Measurements from ENCODE around the gene SEMA3B. TPM values are rescaled to one million over a fixed set of nuclear protein-coding genes. Genes with fewer than 3 reads are reported as not detected.

SEMA3B gene
- total RNA-seq, 4 donors from 2014 or later, result 29.1 to 54.9 (median 44.2) TPM

DNA sequence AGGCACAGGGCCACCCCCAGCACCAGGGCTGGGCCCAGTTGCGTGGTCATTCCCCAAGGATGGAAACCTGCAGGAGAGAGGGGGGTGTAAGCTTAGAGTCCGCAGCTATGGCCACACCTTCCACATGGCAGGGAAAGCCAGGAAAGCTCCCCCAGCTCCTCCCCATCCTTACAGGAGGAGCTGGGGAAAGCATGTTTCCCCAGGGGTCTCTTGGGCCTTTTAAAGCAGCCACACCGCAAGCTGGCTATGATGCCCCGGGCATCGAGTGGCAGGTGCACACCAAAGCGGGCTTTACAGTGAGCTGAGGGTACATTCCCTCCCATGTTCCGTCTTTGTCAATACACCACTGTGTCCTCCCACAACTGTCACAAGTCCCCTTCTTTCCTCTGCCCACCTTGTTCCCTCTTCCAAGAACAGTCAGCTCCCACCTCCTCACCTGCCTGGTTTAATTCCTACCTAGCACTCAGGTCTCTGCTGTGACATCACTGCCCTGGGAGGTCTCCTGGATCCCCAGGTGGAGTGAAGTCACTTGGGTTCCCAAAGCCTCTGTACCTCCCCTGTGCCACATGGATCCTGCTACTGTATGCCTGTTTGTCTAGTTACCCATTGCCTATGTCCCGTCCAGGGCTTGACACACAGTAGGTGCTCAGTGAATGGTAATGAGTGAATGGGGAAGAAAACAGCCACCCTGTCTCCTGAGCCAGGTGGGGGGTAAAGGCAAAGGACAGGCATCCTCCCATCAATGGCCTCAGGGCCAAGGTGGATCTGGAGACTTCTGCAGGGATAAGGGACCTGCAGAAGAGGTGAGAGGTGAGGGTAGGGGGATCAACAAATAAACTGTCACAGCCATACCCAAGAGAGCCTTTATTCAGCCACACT lies 26.8 kb downstream of the SEMA3B start:
- ATAC-seq, result no peak
- Histone ChIP-seq H3K4me3 (no peak overlapping the region), H3K36me3 (peaks cover 0 to 12% of the 10 kb centered on the region in 2 donors), H3K27me3 (no peaks in the 10 kb centered on the region), H3K27ac (no peak overlapping the region), H3K9me3 (no peaks in the 10 kb centered on the region), H3K4me1 (peaks cover 0 to 51% (median 29%) of the 10 kb centered on the region in 3 donors)
- WGBS, 2 donors (ENCODE audit: low coverage in 1 of 2), result 86% methylated on average over 5 of the region's 8 CpGs; no CpG with 5 or more reads in 1 of the 2 donors
- TF ChIP-seq, protein P1, sequence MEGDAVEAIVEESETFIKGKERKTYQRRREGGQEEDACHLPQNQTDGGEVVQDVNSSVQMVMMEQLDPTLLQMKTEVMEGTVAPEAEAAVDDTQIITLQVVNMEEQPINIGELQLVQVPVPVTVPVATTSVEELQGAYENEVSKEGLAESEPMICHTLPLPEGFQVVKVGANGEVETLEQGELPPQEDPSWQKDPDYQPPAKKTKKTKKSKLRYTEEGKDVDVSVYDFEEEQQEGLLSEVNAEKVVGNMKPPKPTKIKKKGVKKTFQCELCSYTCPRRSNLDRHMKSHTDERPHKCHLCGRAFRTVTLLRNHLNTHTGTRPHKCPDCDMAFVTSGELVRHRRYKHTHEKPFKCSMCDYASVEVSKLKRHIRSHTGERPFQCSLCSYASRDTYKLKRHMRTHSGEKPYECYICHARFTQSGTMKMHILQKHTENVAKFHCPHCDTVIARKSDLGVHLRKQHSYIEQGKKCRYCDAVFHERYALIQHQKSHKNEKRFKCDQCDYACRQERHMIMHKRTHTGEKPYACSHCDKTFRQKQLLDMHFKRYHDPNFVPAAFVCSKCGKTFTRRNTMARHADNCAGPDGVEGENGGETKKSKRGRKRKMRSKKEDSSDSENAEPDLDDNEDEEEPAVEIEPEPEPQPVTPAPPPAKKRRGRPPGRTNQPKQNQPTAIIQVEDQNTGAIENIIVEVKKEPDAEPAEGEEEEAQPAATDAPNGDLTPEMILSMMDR (IDR thresholded peaks at IDR 0.05), result no peak
- TF ChIP-seq EP300 (IDR thresholded peaks at IDR 0.05), result no peak

DNA sequence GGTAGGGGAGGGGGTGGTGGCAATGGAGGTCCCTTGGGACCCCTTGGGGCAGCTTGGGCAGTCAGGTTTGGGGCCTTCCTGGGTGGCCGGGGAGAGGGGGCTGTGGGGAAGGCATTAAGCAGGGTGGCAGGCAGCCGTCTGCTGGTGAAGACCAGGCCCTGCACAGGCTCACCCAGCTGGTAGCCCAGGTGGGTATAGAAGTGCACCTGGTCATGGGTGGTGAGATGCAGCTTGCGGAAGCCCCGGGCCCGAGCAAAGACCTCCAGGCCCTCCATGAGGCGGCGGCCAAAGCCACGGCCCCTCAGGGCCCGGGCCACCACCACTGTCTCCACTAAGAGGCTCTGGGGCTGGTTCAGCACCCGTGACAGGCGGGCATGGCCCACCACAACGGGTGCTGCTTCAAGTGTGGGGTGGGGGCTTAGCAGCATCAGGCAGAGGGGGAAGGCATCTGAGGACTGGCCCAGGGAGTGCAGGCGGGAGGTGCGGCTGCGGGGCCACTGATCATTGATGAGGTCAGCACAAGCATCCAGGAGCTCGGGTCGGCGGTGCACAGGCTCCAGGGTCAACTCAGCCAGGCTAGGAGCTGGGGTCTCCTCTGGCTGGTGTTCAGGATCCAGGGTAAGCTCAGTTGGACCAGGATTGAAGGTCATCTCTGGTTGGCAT lies 27.9 kb downstream of the SEMA3B start:
- Histone ChIP-seq H3K4me3 (no peak overlapping the region), H3K27ac (no peak overlapping the region), H3K36me3 (peaks cover 0 to 12% of the 10 kb centered on the region in 2 donors), H3K4me1 (peaks cover 0 to 47% (median 24%) of the 10 kb centered on the region in 3 donors), H3K27me3 (no peaks in the 10 kb centered on the region), H3K9me3 (no peaks in the 10 kb centered on the region)
- TF ChIP-seq POLR2AphosphoS5 (IDR thresholded peaks at IDR 0.05) (no peak), POLR2A (IDR thresholded peaks at IDR 0.05) (no peak), EP300 (IDR thresholded peaks at IDR 0.05) (no peak)
- TF ChIP-seq, protein P1 (IDR thresholded peaks at IDR 0.05), result no peak
- WGBS, 2 donors (ENCODE audit: low coverage in 1 of 2), result no CpG with 5 or more reads among the region's 18 CpGs
- ATAC-seq, result no peak

DNA sequence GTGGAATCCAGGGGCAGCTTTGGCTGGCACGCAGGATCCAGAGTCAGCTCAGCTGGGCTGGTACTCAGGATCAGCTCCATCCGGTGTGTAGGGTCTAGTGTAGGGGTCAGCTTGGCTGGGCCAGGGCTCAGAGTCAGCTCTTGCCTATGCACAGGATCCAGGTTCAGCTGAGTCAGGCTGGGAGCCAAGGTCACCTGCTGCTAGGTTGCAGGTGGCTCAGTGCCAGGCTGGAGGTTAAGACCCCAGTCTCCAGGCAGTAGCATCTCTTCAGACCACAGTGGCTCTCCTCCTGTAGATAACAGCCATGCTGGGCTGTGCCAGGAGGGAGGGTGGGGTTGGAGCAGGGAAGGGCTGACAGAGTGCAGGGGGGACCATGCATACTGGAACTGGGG lies 28.4 kb downstream of the SEMA3B start:
- peaks cover 0 to 51% (median 24%) of the 10 kb centered on the region in 3 donors for H3K4me1 ChIP-seq
- no peak for TF ChIP-seq POLR2AphosphoS5 (IDR thresholded peaks at IDR 0.05)
- TF ChIP-seq, protein P1 (IDR thresholded peaks at IDR 0.05), result no peak
- no peak for TF ChIP-seq EP300 (IDR thresholded peaks at IDR 0.05)
- TF ChIP-seq POLR2A (IDR thresholded peaks at IDR 0.05), result no peak
- ATAC-seq, result no peak
- peaks cover 0 to 12% of the 10 kb centered on the region in 2 donors for H3K36me3 ChIP-seq
- peak overlapping the region in 2 of 4 donors; percentile 89 to 92 for H3K27ac ChIP-seq
- no peak overlapping the region for H3K4me3 ChIP-seq
- no CpG with 5 or more reads among the region's 2 CpGs for WGBS, 2 donors (ENCODE audit: low coverage in 1 of 2)
- no peaks in the 10 kb centered on the region for H3K9me3 ChIP-seq
- H3K27me3 ChIP-seq, result no peaks in the 10 kb centered on the region

DNA sequence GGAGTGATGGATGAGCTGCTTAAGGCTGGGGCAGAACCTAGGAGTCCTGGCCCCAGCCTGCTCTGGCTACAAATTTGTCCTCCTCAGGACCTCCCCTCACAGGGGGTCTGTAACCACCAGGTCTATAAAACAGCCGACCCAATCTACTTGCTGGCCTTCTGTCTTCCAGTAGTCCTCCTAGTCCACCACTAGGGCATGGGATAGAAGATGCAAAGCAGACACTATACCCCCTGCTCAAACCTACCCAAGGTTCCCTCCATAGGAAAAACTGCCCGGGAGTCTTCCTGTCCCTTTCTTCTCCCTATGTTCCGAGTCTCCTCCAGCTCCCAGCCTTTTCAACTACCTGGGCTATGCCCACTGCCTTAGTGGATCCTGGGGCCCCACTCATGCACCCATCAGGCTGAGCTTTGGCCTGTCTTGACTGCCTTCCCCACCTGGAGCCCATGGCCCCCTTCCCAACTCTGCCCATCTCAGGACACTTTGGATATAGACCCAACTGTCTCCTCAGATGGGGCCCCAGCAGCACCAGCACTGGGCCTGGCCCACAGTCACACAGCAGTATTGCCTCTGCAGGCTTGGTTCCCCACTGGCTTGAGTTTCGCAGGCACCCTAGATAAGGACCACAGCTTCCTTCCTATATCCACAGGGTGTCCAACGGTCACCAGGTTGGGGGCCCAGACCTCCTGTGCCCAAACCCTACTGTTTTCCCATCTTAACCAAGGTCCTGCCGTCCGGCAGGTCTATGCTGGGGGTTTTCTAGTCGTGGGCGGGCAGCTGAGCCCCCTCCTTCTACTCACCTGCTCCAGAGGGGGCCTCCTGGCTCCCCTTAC lies 29.2 kb downstream of the SEMA3B start:
- 60% methylated on average over 1 of the region's 9 CpGs; no CpG with 5 or more reads in 1 of the 2 donors for WGBS, 2 donors (ENCODE audit: low coverage in 1 of 2)
- H3K4me3 ChIP-seq, result peak overlapping the region; percentile 41 to 68
- no peak for ATAC-seq
- no peaks in the 10 kb centered on the region for H3K9me3 ChIP-seq
- H3K27me3 ChIP-seq, result no peaks in the 10 kb centered on the region
- TF ChIP-seq, protein P1 (IDR thresholded peaks at IDR 0.05), result no peak
- no peak for TF ChIP-seq POLR2A (IDR thresholded peaks at IDR 0.05)
- TF ChIP-seq EP300 (IDR thresholded peaks at IDR 0.05), result no peak
- TF ChIP-seq POLR2AphosphoS5 (IDR thresholded peaks at IDR 0.05), result no peak
- H3K4me1 ChIP-seq, result peaks cover 0 to 51% (median 24%) of the 10 kb centered on the region in 3 donors
- peak overlapping the region; percentile 39 to 92 (median 90) for H3K27ac ChIP-seq
- H3K36me3 ChIP-seq, result peaks cover 0 to 12% of the 10 kb centered on the region in 2 donors

Data from gastroesophageal sphincter (tissue), 4 donors.